Caco-2 (cell line): ENCODE measurements around the gene HK3. TPM values are rescaled to one million over a fixed set of nuclear protein-coding genes. Genes with fewer than 3 reads are reported as not detected.

Experiments used
- BruUV-seq: library from RNA; stranded (reverse); fragments of 400-500 nt; replicated peaks from 2 replicates; lab custom pipeline; 2021; lab: Mats Ljungman, UMichigan
- CTCF ChIA-PET: fragments of 300-600 bp; sonication (Branson Sonifier 250); formaldehyde crosslinking; loops from one replicate; lab custom pipeline; 2022; ENCODE audit warnings: antibody characterized with exemption; lab: Charles Lee
- POLR2A ChIA-PET: fragments of 300-600 bp; sonication (Branson Sonifier 250); formaldehyde crosslinking; loops from one replicate; lab custom pipeline; 2022; ENCODE audit warnings: antibody characterized with exemption; lab: Charles Lee
- DNase-seq, 2 experiments: peaks; one replicate each; pipeline versions ENCODE4 v3.0.0 to v3.0.0-alpha.2; 2020 to 2022
- H3K27me3 ChIP-seq: replicated peaks from 2 replicates; pipeline ENCODE4 v1.6.0; 2011; ENCODE audit warnings: low read length; ENCODE audit not compliant: control insufficient read depth, insufficient read depth
- H3K36me3 ChIP-seq: 2 replicates; pipeline ENCODE4 v1.5.1; 2011; ENCODE audit warnings: low read length; ENCODE audit not compliant: control insufficient read depth, insufficient read depth
- H3K4me1 ChIP-seq: fragments of 250-450 bp; sonication (Bioruptor Pico); 2 replicates; pipeline ENCODE4 v1.5.1; 2020; ENCODE audit warnings: mild to moderate bottlenecking
- H3K4me3 ChIP-seq: 2 replicates; pipeline ENCODE4 v1.5.1; 2011; ENCODE audit warnings: low read depth, mild to moderate bottlenecking, control low read depth, low read length
- H3K9me3 ChIP-seq: fragments of 250-450 bp; sonication (Bioruptor Pico); 2 replicates; pipeline ENCODE4 v1.5.1; 2020; ENCODE audit warnings: mild to moderate bottlenecking, moderate library complexity
- H3K27ac Mint-ChIP-seq: one replicate; pipeline ENCODE4 v1.8.0; 2022; ENCODE audit warnings: mixed read lengths; ENCODE audit not compliant: unreplicated experiment
- H3K27me3 Mint-ChIP-seq: one replicate; pipeline ENCODE4 v1.8.0; 2022; ENCODE audit warnings: mixed read lengths; ENCODE audit not compliant: insufficient read depth, unreplicated experiment
- H3K36me3 Mint-ChIP-seq: one replicate; pipeline ENCODE4 v1.8.0; 2022; ENCODE audit warnings: mild to moderate bottlenecking, mixed read lengths; ENCODE audit not compliant: insufficient read depth, unreplicated experiment
- H3K4me1 Mint-ChIP-seq: one replicate; pipeline ENCODE4 v1.8.0; 2022; ENCODE audit warnings: low read depth, mixed read lengths; ENCODE audit not compliant: unreplicated experiment
- H3K4me3 Mint-ChIP-seq: one replicate; pipeline ENCODE4 v1.8.0; 2022; ENCODE audit warnings: mild to moderate bottlenecking, moderate library complexity, mixed read lengths; ENCODE audit not compliant: unreplicated experiment
- H3K9me3 Mint-ChIP-seq: one replicate; pipeline ENCODE4 v1.8.0; 2022; ENCODE audit warnings: mixed read lengths; ENCODE audit not compliant: unreplicated experiment
- intact Hi-C: fragments of 100-400 bp; cut with micrococcal nuclease; formaldehyde crosslinking; loops from one replicate; pipeline ENCODE4 v1.10.0; 2022; ENCODE audit not compliant: unreplicated experiment
- total RNA-seq: library from RNA; stranded (reverse); gene quantifications from 2 replicates; pipeline ENCODE4 v1.2.3, GENCODE V29; 2022
- TF ChIP-seq, protein P1 (sequence below), 2 experiments: fragments of 200-600 bp in 1 of 2; IDR thresholded peaks; 1 replicate in 1 of 2; 2 replicates in 1 of 2; pipeline versions ENCODE4 v1.5.1 to v1.8.0; 2011 to 2022; ENCODE audit warnings: antibody characterized with exemption in 1 of 2, control low read depth in 1 of 2, inconsistent platforms in 1 of 2, low read depth in 1 of 2, low read length in 1 of 2, mild to moderate bottlenecking in 1 of 2, moderate library complexity in 1 of 2; ENCODE audit not compliant: insufficient read depth in 1 of 2, severe bottlenecking in 1 of 2, unreplicated experiment in 1 of 2

Gene HK3
- total RNA-seq, 1 experiment from 2014 or later: 0.29 TPM

DNA sequence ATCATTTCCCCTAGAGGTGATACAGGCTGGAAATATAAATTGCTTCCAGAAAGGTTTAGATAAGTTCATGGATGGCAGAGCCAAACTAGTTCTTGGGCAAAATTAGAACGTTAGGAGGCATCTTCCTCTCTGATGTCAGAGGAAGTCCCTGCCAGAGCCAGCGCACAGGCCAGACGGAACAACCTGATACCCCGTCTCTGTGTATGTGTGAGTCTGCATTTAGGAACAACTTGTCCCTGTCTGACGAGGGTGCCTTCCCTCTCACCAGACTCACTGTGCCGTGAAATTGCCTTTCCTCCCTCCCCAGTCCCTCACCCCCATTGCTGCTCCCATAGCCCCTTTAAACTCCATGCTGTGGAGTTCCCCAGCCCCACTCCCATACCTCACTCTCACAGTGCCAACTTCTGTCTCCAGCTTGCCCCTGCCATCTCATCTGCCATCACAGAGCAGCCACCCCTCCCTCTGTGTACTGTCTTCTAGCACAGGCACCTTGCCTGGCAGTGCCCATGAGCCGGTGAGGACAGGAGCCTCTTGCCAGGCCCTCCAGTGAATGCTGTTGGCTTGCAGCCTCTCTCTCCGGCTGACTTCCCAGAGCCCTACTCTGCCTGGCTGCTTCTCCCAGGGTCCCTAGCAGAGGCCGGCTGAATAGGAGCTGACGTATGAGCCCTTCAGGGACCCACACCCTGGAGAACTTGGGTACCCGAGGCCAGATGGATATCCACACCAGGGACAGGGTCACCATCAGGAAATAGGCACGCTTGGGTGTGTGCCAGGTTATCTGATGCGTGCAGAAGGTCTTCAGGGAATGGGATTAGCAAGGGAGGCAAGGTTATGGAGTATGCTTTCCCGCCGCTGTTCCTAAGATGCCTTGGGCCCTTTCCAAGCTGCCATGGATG lies 62.1 kb downstream of the HK3 start:
- BruUV-seq: no TSS peak
- ChIA-PET POLR2A (no interaction called here), CTCF (no interaction called here)
- peaks cover 21% of the 10 kb centered on the region for H3K27me3 Mint-ChIP-seq
- no peak overlapping the region for H3K27ac Mint-ChIP-seq
- H3K4me1 Mint-ChIP-seq: no peaks in the 10 kb centered on the region
- no peak overlapping the region for H3K4me3 Mint-ChIP-seq
- Histone ChIP-seq H3K4me3 (no peak overlapping the region), H3K27me3 (no peaks in the 10 kb centered on the region; the same call in 1 of the 2 replicates), H3K36me3 (no peaks in the 10 kb centered on the region), H3K9me3 (0 out of 2 replicates have a peak, but pooled peaks cover 3% of the 10 kb centered on the region), H3K4me1 (no peaks in the 10 kb centered on the region)
- H3K9me3 Mint-ChIP-seq: no peaks in the 10 kb centered on the region
- no peaks in the 10 kb centered on the region for H3K36me3 Mint-ChIP-seq
- TF ChIP-seq, protein P1, sequence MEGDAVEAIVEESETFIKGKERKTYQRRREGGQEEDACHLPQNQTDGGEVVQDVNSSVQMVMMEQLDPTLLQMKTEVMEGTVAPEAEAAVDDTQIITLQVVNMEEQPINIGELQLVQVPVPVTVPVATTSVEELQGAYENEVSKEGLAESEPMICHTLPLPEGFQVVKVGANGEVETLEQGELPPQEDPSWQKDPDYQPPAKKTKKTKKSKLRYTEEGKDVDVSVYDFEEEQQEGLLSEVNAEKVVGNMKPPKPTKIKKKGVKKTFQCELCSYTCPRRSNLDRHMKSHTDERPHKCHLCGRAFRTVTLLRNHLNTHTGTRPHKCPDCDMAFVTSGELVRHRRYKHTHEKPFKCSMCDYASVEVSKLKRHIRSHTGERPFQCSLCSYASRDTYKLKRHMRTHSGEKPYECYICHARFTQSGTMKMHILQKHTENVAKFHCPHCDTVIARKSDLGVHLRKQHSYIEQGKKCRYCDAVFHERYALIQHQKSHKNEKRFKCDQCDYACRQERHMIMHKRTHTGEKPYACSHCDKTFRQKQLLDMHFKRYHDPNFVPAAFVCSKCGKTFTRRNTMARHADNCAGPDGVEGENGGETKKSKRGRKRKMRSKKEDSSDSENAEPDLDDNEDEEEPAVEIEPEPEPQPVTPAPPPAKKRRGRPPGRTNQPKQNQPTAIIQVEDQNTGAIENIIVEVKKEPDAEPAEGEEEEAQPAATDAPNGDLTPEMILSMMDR (IDR thresholded peaks at IDR 0.05; ENCODE audit: insufficient read depth in 1 of 2, low read depth in 1 of 2, low read length in 1 of 2, severe bottlenecking in 1 of 2, unreplicated experiment in 1 of 2): no peak
- intact Hi-C loops: no loop called here
- DNase-seq: no peak

DNA sequence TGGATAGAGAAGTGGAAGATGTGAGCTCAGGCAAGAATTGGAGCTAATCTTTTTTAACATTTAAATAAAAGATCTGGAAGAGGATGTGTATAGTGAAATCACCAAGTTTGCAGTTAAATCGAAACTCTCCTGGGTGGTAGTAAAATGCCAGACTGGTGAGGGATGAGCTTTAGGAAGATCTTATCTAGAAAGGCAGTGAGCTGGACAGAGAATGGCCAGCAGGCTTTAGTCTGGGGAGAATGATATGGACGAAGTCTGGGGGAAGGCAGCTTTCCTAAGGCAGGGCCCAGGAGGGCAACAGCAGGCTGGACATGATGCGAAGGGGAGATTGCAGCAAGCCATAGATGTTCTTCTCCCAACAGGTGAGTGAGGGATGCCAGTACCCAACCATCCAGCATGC lies 63.2 kb downstream of the HK3 start:
- no peaks in the 10 kb centered on the region for H3K4me1 ChIP-seq
- 0 out of 2 replicates have a peak, but pooled peaks cover 3% of the 10 kb centered on the region for H3K9me3 ChIP-seq
- Mint-ChIP-seq H3K4me1 (no peaks in the 10 kb centered on the region), H3K27me3 (peaks cover 21% of the 10 kb centered on the region), H3K9me3 (no peaks in the 10 kb centered on the region), H3K27ac (no peak overlapping the region), H3K4me3 (no peak overlapping the region), H3K36me3 (no peaks in the 10 kb centered on the region)
- intact Hi-C loops: no loop called here
- TF ChIP-seq, protein P1 (IDR thresholded peaks at IDR 0.05; ENCODE audit: insufficient read depth in 1 of 2, low read depth in 1 of 2, low read length in 1 of 2, severe bottlenecking in 1 of 2, unreplicated experiment in 1 of 2): no peak
- BruUV-seq: no TSS peak
- DNase-seq: no peak
- no peaks in the 10 kb centered on the region for H3K36me3 ChIP-seq
- ChIA-PET POLR2A (no interaction called here), CTCF (no interaction called here)
- H3K27me3 ChIP-seq: no peaks in the 10 kb centered on the region; the same call in 1 of the 2 replicates
- H3K4me3 ChIP-seq: no peak overlapping the region

DNA sequence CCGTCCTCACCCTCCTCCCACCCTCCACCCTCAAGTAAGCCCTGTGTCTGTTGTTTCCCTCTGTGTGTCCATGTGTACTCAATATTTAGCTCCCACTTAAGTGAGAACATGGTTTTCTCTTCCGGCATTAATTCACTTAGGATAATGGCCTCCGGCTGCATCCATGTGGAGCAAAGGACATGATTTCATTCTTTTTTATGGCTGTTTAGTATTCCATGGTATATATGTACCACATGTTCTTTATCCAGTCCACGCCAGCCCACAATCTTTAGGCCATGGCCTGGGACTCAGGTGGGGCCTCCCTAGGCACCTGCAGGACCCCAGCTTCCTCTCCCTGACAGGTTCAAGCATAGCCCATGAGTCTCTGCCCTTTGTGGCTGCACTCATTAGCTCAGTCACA lies 65.9 kb downstream of the HK3 start:
- Mint-ChIP-seq H3K27me3 (peaks cover 21% of the 10 kb centered on the region), H3K9me3 (no peaks in the 10 kb centered on the region), H3K4me3 (no peak overlapping the region), H3K4me1 (no peaks in the 10 kb centered on the region), H3K36me3 (no peaks in the 10 kb centered on the region), H3K27ac (no peak overlapping the region)
- Histone ChIP-seq H3K27me3 (no peaks in the 10 kb centered on the region; the same call in 1 of the 2 replicates), H3K4me3 (no peak overlapping the region), H3K9me3 (0 out of 2 replicates have a peak, but pooled peaks cover 3% of the 10 kb centered on the region), H3K36me3 (no peaks in the 10 kb centered on the region), H3K4me1 (no peaks in the 10 kb centered on the region)
- ChIA-PET CTCF (no interaction called here), POLR2A (no interaction called here)
- BruUV-seq: no TSS peak
- intact Hi-C loops: no loop called here
- TF ChIP-seq, protein P1 (IDR thresholded peaks at IDR 0.05; ENCODE audit: insufficient read depth in 1 of 2, low read depth in 1 of 2, low read length in 1 of 2, severe bottlenecking in 1 of 2, unreplicated experiment in 1 of 2): no peak
- no peak for DNase-seq
